ENCODE measurements around the gene DHCR24.

GRCh38 chr1:54849219-54850068, 37.6 kb downstream of the DHCR24 start:
- TF ChIP-seq CTCF (IDR thresholded peaks at IDR 0.05) (no peak), EZH2 (IDR thresholded peaks at IDR 0.05; ENCODE audit: borderline replicate concordance, insufficient read depth, low read depth, low read length, poor library complexity, severe bottlenecking) (no peak)
